Smooth muscle cell (in vitro differentiated cells): ENCODE results near the gene CCDC88A. TPM values are rescaled to one million over a fixed set of nuclear protein-coding genes. Genes with fewer than 3 reads are reported as not detected.
"Not testable (repeated sequence)": the region's sequence is repeated elsewhere in the genome, so short reads cannot be mapped to it uniquely, and the experiment has no call there.

Source experiments
- DNase-seq: peaks from one replicate; lab custom pipeline; 2025; ENCODE audit not compliant: unreplicated experiment; lab: John Stamatoyannopoulos, UW
- H2AFZ ChIP-seq: fragments of 200-600 bp; sonication (generic); 2 replicates; pipeline ENCODE4 v1.6.0; 2016; ENCODE audit warnings: antibody characterized with exemption, low read depth, mild to moderate bottlenecking
- H3F3A ChIP-seq: fragments of 200-600 bp; sonication (generic); 2 replicates; pipeline ENCODE4 v1.6.0; 2017; ENCODE audit warnings: antibody characterized with exemption, low read depth
- H3K27ac ChIP-seq: fragments of 200-600 bp; sonication (generic); 2 replicates; pipeline ENCODE4 v1.5.1; 2016; ENCODE audit warnings: low read depth, mild to moderate bottlenecking
- H3K27me3 ChIP-seq: fragments of 200-600 bp; sonication (generic); 2 replicates; pipeline ENCODE4 v1.6.1; 2016; ENCODE audit warnings: low read depth, mild to moderate bottlenecking
- H3K36me3 ChIP-seq: fragments of 200-600 bp; sonication (generic); 2 replicates; pipeline ENCODE4 v1.5.1; 2016; ENCODE audit warnings: low read depth
- H3K4me1 ChIP-seq: fragments of 200-600 bp; sonication (generic); 2 replicates; pipeline ENCODE4 v1.5.1; 2016; ENCODE audit warnings: low read depth
- H3K4me2 ChIP-seq: fragments of 200-600 bp; sonication (generic); 2 replicates; pipeline ENCODE4 v1.6.0; 2016; ENCODE audit warnings: mild to moderate bottlenecking
- H3K4me3 ChIP-seq: fragments of 200-600 bp; sonication (generic); 2 replicates; pipeline ENCODE4 v1.5.1; 2016; ENCODE audit warnings: mild to moderate bottlenecking
- H3K79me2 ChIP-seq: fragments of 200-600 bp; sonication (generic); 2 replicates; pipeline ENCODE4 v1.6.0; 2016; ENCODE audit warnings: low read depth, mild to moderate bottlenecking
- H3K9ac ChIP-seq: fragments of 200-600 bp; sonication (generic); 2 replicates; pipeline ENCODE4 v1.6.0; 2016; ENCODE audit warnings: low read depth
- H3K9me3 ChIP-seq: fragments of 200-600 bp; sonication (generic); replicated peaks from 2 replicates; pipeline ENCODE4 v1.5.1; 2016; ENCODE audit warnings: low read depth
- H4K20me1 ChIP-seq: fragments of 200-600 bp; sonication (generic); 2 replicates; pipeline ENCODE4 v1.6.0; 2016; ENCODE audit warnings: low read depth
- WGBS: methylation state at CpG from one replicate; pipeline ENCODE4 v1.1.7; 2016; ENCODE audit warnings: low lambda C conversion rate; 5-methylcytosine and 5-hydroxymethylcytosine counted together
- polyA plus RNA-seq: library from polyadenylated mRNA; unstranded; fragments of >200 nt; fragmentation: Nextera tagmentation; extraction: Ambion mirVana; gene quantifications from 2 replicates; pipeline ENCODE4 v1.2.1, GENCODE V29; 2016
- total RNA-seq: library from RNA; depleted of rRNA; stranded (reverse); fragments of >200 nt; gene quantifications from 2 replicates; pipeline ENCODE4 v1.2.3, GENCODE V29; 2014
- TF ChIP-seq, protein P1 (sequence below): fragments of 200-600 bp; sonication (generic); IDR thresholded peaks from 2 replicates; pipeline ENCODE4 v1.5.1; 2017; ENCODE audit warnings: borderline replicate concordance, mild to moderate bottlenecking, antibody characterized with exemption; ENCODE audit not compliant: insufficient read depth, poor library complexity, severe bottlenecking

The CCDC88A gene
- total and polyA plus RNA-seq, 2 experiments from 2014 or later: 28.8 to 71.1 TPM

DNA sequence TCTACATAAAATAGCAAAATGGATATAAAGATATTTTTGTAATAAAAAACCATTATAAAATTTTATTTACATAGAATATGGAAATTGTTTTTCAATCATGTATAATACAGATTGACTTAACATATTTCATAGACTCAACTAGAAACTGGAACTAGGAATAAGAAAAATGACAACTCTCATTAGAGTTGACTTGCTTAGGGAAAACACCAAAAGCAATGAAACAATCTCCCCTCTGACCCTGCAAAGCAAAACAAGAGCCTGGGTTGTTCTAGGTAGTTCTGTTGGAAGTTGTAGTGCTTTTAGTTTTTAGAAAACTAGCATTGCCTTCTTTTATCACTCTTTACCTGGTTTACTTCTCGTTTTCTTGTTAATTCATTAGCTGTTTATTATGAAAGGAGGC lies 118.4 kb downstream of the CCDC88A start:
- no peak overlapping the region for H2AFZ ChIP-seq
- H3K36me3 ChIP-seq: peaks cover 15% of the 10 kb centered on the region
- H3K4me3 ChIP-seq: no peak overlapping the region
- H3K79me2 ChIP-seq: no peaks in the 10 kb centered on the region
- no peaks in the 10 kb centered on the region for H4K20me1 ChIP-seq
- WGBS: 97% methylated on average over 1 of the region's 1 CpG
- TF ChIP-seq, protein P1, sequence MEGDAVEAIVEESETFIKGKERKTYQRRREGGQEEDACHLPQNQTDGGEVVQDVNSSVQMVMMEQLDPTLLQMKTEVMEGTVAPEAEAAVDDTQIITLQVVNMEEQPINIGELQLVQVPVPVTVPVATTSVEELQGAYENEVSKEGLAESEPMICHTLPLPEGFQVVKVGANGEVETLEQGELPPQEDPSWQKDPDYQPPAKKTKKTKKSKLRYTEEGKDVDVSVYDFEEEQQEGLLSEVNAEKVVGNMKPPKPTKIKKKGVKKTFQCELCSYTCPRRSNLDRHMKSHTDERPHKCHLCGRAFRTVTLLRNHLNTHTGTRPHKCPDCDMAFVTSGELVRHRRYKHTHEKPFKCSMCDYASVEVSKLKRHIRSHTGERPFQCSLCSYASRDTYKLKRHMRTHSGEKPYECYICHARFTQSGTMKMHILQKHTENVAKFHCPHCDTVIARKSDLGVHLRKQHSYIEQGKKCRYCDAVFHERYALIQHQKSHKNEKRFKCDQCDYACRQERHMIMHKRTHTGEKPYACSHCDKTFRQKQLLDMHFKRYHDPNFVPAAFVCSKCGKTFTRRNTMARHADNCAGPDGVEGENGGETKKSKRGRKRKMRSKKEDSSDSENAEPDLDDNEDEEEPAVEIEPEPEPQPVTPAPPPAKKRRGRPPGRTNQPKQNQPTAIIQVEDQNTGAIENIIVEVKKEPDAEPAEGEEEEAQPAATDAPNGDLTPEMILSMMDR: no peak
- no peak overlapping the region for H3K4me2 ChIP-seq
- no peak for DNase-seq
- no peaks in the 10 kb centered on the region for H3K4me1 ChIP-seq
- no peaks in the 10 kb centered on the region for H3K27me3 ChIP-seq
- no peak overlapping the region for H3K27ac ChIP-seq
- no peak overlapping the region for H3K9ac ChIP-seq
- H3K9me3 ChIP-seq: no peaks in the 10 kb centered on the region
- no peaks in the 10 kb centered on the region for H3F3A ChIP-seq

DNA sequence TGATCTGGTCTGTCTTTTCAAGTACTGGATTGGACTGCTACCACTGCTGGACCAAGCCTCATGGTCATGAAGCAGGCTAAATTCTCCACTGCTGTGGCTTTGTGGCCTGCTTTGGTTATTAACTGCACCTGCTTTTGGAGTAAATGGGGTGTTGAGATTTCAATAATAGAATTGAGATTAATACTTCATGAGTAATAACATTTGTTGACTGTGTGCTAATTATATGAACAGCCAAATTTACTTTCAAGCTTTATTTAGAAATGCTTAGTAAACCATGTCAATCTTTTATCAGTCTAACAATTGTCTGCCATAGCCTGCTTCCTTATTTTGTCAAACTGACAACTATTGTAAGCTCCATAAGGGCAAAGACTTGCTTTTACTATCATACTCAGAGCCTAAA lies 123.3 kb downstream of the CCDC88A start:
- no peaks in the 10 kb centered on the region for H3K4me1 ChIP-seq
- no peak overlapping the region for H3K4me3 ChIP-seq
- no peak overlapping the region for H2AFZ ChIP-seq
- no peaks in the 10 kb centered on the region for H3F3A ChIP-seq
- no peaks in the 10 kb centered on the region for H3K79me2 ChIP-seq
- peaks cover 14% of the 10 kb centered on the region for H3K36me3 ChIP-seq
- no peak for DNase-seq
- H3K4me2 ChIP-seq: no peak overlapping the region
- TF ChIP-seq, protein P1: no peak
- no peaks in the 10 kb centered on the region for H4K20me1 ChIP-seq
- no peak overlapping the region for H3K9ac ChIP-seq
- H3K27me3 ChIP-seq: no peaks in the 10 kb centered on the region
- H3K9me3 ChIP-seq: no peaks in the 10 kb centered on the region
- no peak overlapping the region for H3K27ac ChIP-seq

GRCh38 chr2:55283083-55283482 lies 136.6 kb downstream of the CCDC88A start:
- Histone ChIP-seq H3K4me2 (no peak overlapping the region), H3K79me2 (no peaks in the 10 kb centered on the region), H2AFZ (no peak overlapping the region), H4K20me1 (no peaks in the 10 kb centered on the region), H3K9me3 (no peaks in the 10 kb centered on the region), H3K27me3 (no peaks in the 10 kb centered on the region), H3K4me1 (peaks cover 14% of the 10 kb centered on the region), H3K36me3 (no peaks in the 10 kb centered on the region), H3K27ac (no peak overlapping the region), H3K4me3 (peak overlapping the region; percentile 66), H3F3A (peaks cover 9% of the 10 kb centered on the region), H3K9ac (no peak overlapping the region)
- WGBS: 98% methylated on average over 12 of the region's 12 CpGs
- TF ChIP-seq, protein P1: no peak
- DNase-seq: no peak

DNA sequence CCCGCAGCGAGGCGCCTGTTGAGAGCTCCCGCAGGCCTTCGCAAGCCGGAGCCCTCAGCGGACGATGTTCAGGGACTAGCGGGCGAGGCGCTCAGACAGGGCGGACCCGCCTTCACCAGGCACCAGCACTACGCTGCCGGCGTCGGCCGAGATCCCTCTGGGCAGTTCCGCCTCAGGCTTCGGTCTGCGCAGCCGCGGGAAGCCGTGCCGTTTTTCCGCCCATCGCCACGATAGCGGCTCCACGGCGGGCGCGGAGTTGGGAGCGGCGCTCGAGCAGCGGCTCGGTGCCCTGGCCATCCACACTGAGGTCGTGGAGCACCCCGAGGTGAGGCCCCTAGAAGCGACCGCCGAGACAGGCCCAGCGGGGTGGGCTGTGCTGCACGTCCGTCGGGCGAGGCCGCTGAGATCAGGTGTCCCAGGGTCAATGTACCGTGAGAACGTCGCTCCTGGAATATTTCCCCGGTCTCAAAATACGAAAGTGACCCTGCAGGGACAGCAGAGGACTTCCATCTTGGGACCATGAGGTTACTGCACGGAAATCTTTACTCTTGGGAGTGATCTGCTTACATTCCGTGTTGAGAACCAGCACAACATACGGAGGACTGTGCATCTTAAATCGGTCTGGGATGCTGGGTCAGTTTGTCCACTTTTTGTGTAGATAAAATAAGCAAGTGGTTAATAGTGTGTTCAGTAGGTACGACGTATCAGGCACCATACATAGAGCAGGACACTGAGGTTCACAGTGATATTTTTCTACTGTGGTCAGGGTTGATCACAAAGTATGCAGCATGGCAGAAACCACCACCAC lies 137.3 kb downstream of the CCDC88A start:
- peak overlapping the region; percentile 66 for H2AFZ ChIP-seq
- peaks cover 14% of the 10 kb centered on the region for H3K4me1 ChIP-seq
- H3K4me3 ChIP-seq: peak overlapping the region; percentile 66
- 10% methylated on average over 60 of the region's 60 CpGs for WGBS
- H3K36me3 ChIP-seq: no peaks in the 10 kb centered on the region
- no peaks in the 10 kb centered on the region for H4K20me1 ChIP-seq
- peak overlapping the region; percentile 65 for H3K27ac ChIP-seq
- TF ChIP-seq, protein P1: no peak
- no peaks in the 10 kb centered on the region for H3K27me3 ChIP-seq
- H3K9me3 ChIP-seq: no peaks in the 10 kb centered on the region
- peaks cover 9% of the 10 kb centered on the region for H3F3A ChIP-seq
- H3K4me2 ChIP-seq: peak overlapping the region; percentile 85
- peak; percentile 58 for DNase-seq
- H3K79me2 ChIP-seq: no peaks in the 10 kb centered on the region
- H3K9ac ChIP-seq: peak overlapping the region; percentile 66

GRCh38 chr2:55280851-55281546 lies 138.7 kb downstream of the CCDC88A start:
- not testable (repeated sequence) for H4K20me1 ChIP-seq, H3K36me3 ChIP-seq, H3K9ac ChIP-seq, H3K79me2 ChIP-seq, H3K9me3 ChIP-seq, H3K27me3 ChIP-seq, H2AFZ ChIP-seq, H3K27ac ChIP-seq, DNase-seq, H3F3A ChIP-seq
- peak overlapping the region; percentile 85 for H3K4me2 ChIP-seq
- H3K4me3 ChIP-seq: peak overlapping the region; percentile 66
- H3K4me1 ChIP-seq: peaks cover 14% of the 10 kb centered on the region
- 94% methylated on average over 5 of the region's 5 CpGs for WGBS
